HepG2 (cell line): ENCODE measurements around the gene IGFBP5. TPM values are rescaled to one million over a fixed set of nuclear protein-coding genes. Genes with fewer than 3 reads are reported as not detected.
A peak's percentile ranks its signal among the peaks of the same experiment; 100 is the strongest.

Source experiments
- BCLAF1 ChIP-seq: fragments of 450-650 bp; IDR thresholded peaks from 2 replicates; pipeline ENCODE4 v1.6.1; 2017; ENCODE audit warnings: mild to moderate bottlenecking
- HHEX ChIP-seq: IDR thresholded peaks from 2 replicates; pipeline ENCODE4 v1.6.1; 2016; ENCODE audit warnings: control low read depth
- KLF6 ChIP-seq: IDR thresholded peaks from 2 replicates; pipeline ENCODE4 v1.8.0; 2016; ENCODE audit warnings: missing biosample characterization, missing genetic modification reagents
- MEF2D ChIP-seq: sonication (generic); formaldehyde crosslinking; IDR thresholded peaks from 2 replicates; pipeline ENCODE4 v1.5.1; 2020; ENCODE audit warnings: mild to moderate bottlenecking, missing genetic modification reagents
- NFIB ChIP-seq: sonication (generic); formaldehyde crosslinking; IDR thresholded peaks from 2 replicates; pipeline ENCODE4 v1.9.0; 2021; ENCODE audit warnings: missing genetic modification reagents, mild to moderate bottlenecking, borderline replicate concordance
- RAD51 ChIP-seq: fragments of 450-650 bp; IDR thresholded peaks from 2 replicates; pipeline ENCODE4 v1.6.1; 2016; ENCODE audit warnings: borderline replicate concordance
- SNAI1 ChIP-seq: sonication (generic); formaldehyde crosslinking; IDR thresholded peaks from 2 replicates; pipeline ENCODE4 v1.5.0; 2020; ENCODE audit warnings: mild to moderate bottlenecking, missing genetic modification reagents, borderline replicate concordance
- TFAP4 ChIP-seq: sonication (generic); IDR thresholded peaks from 2 replicates; pipeline ENCODE4 v1.6.1; 2016; ENCODE audit warnings: low read depth, borderline replicate concordance
- ZNF264 ChIP-seq: sonication (generic); formaldehyde crosslinking; IDR thresholded peaks from 2 replicates; pipeline ENCODE4 v1.4.0; 2020; ENCODE audit warnings: missing genetic modification reagents
- ZSCAN29 ChIP-seq: sonication (generic); formaldehyde crosslinking; conservative IDR thresholded peaks from 2 replicates; pipeline ENCODE4 v1.4.0; 2020; ENCODE audit warnings: mild to moderate bottlenecking, missing genetic modification reagents
- polyA plus RNA-seq, 8 experiments: library from polyadenylated mRNA; depleted of rRNA in 3 of 8; stranded (reverse) in 7 of 8; unstranded in 1 of 8; fragments of >200 nt; fragmentation: Illumina TruSeq in 4 of 8; extraction: Trizol in 4 of 8; gene quantifications; 2 replicates each; pipeline versions ENCODE4 v1.2.1 to v1.2.3, GENCODE V29; 2011 to 2016; ENCODE audit warnings: low read depth in 4 of 8, missing spikeins in 1 of 8, mixed read lengths in 1 of 8; ENCODE audit not compliant: insufficient read depth in 1 of 8
- total RNA-seq, 5 experiments: library from RNA; depleted of rRNA; stranded (reverse); fragments of >200 nt; fragmentation: Illumina TruSeq; extraction: Trizol; gene quantifications; 2 replicates each; pipeline ENCODE4 v1.2.3, GENCODE V29; 2016; ENCODE audit warnings: low read depth in 1 of 5
- TF ChIP-seq, protein P1 (sequence below): sonication (generic); formaldehyde crosslinking; IDR thresholded peaks from 2 replicates; pipeline ENCODE4 v1.4.0; 2020; ENCODE audit warnings: missing genetic modification reagents, borderline replicate concordance
- TF ChIP-seq, protein P2 (sequence below): sonication (generic); formaldehyde crosslinking; IDR thresholded peaks from 2 replicates; pipeline ENCODE4 v1.8.0; 2022; ENCODE audit warnings: missing genetic modification reagents, low read depth, mild to moderate bottlenecking, borderline replicate concordance
- TF ChIP-seq, protein P3 (sequence below): IDR thresholded peaks from 2 replicates; pipeline ENCODE4 v1.6.1; 2016; ENCODE audit warnings: low read depth, missing genetic modification reagents, missing compliant biosample characterization

The IGFBP5 gene
- total and polyA plus RNA-seq, 2 of the 13 experiments (the other 11 are each of a cell fraction or from before 2014, with no cell fraction given) = 0.15 TPM; not detected in 1

GRCh38 chr2:216666461-216667233 lies 28.7 kb downstream of the IGFBP5 start (continued):
- TF ChIP-seq, protein P1, sequence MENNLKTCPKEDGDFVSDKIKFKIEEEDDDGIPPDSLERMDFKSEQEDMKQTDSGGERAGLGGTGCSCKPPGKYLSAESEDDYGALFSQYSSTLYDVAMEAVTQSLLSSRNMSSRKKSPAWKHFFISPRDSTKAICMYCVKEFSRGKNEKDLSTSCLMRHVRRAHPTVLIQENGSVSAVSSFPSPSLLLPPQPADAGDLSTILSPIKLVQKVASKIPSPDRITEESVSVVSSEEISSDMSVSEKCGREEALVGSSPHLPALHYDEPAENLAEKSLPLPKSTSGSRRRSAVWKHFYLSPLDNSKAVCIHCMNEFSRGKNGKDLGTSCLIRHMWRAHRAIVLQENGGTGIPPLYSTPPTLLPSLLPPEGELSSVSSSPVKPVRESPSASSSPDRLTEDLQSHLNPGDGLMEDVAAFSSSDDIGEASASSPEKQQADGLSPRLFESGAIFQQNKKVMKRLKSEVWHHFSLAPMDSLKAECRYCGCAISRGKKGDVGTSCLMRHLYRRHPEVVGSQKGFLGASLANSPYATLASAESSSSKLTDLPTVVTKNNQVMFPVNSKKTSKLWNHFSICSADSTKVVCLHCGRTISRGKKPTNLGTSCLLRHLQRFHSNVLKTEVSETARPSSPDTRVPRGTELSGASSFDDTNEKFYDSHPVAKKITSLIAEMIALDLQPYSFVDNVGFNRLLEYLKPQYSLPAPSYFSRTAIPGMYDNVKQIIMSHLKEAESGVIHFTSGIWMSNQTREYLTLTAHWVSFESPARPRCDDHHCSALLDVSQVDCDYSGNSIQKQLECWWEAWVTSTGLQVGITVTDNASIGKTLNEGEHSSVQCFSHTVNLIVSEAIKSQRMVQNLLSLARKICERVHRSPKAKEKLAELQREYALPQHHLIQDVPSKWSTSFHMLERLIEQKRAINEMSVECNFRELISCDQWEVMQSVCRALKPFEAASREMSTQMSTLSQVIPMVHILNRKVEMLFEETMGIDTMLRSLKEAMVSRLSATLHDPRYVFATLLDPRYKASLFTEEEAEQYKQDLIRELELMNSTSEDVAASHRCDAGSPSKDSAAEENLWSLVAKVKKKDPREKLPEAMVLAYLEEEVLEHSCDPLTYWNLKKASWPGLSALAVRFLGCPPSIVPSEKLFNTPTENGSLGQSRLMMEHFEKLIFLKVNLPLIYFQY = no peak
- no peak for TF ChIP-seq ZSCAN29 (CRISPR knock-in tag)
- TF ChIP-seq NFIB (CRISPR knock-in tag) = no peak
- no peak for TF ChIP-seq MEF2D (CRISPR knock-in tag)
- TF ChIP-seq, protein P2, sequence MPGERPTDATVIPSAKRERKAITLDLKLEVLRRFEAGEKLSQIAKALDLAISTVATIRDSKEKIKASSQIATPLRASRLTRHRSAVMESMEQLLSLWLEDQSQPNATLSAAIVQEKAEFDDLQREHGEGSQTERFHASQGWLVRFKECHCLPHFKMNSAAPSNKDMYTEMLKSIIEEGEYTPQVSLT (CRISPR knock-in tag) = no peak
- TF ChIP-seq TFAP4 = peak; percentile 53; the same call in 1 of the 2 replicates
- TF ChIP-seq, protein P3, sequence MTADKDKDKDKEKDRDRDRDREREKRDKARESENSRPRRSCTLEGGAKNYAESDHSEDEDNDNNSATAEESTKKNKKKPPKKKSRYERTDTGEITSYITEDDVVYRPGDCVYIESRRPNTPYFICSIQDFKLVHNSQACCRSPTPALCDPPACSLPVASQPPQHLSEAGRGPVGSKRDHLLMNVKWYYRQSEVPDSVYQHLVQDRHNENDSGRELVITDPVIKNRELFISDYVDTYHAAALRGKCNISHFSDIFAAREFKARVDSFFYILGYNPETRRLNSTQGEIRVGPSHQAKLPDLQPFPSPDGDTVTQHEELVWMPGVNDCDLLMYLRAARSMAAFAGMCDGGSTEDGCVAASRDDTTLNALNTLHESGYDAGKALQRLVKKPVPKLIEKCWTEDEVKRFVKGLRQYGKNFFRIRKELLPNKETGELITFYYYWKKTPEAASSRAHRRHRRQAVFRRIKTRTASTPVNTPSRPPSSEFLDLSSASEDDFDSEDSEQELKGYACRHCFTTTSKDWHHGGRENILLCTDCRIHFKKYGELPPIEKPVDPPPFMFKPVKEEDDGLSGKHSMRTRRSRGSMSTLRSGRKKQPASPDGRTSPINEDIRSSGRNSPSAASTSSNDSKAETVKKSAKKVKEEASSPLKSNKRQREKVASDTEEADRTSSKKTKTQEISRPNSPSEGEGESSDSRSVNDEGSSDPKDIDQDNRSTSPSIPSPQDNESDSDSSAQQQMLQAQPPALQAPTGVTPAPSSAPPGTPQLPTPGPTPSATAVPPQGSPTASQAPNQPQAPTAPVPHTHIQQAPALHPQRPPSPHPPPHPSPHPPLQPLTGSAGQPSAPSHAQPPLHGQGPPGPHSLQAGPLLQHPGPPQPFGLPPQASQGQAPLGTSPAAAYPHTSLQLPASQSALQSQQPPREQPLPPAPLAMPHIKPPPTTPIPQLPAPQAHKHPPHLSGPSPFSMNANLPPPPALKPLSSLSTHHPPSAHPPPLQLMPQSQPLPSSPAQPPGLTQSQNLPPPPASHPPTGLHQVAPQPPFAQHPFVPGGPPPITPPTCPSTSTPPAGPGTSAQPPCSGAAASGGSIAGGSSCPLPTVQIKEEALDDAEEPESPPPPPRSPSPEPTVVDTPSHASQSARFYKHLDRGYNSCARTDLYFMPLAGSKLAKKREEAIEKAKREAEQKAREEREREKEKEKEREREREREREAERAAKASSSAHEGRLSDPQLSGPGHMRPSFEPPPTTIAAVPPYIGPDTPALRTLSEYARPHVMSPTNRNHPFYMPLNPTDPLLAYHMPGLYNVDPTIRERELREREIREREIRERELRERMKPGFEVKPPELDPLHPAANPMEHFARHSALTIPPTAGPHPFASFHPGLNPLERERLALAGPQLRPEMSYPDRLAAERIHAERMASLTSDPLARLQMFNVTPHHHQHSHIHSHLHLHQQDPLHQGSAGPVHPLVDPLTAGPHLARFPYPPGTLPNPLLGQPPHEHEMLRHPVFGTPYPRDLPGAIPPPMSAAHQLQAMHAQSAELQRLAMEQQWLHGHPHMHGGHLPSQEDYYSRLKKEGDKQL = no peak
- TF ChIP-seq BCLAF1 = no peak
- TF ChIP-seq SNAI1 = no peak
- TF ChIP-seq KLF6 (CRISPR knock-in tag) = peak; percentile 36; the same call in 1 of the 2 replicates
- TF ChIP-seq RAD51 = no peak
- no peak for TF ChIP-seq HHEX (CRISPR knock-in tag)
- TF ChIP-seq ZNF264 (CRISPR knock-in tag) = peak; percentile 65; the same call in 1 of the 2 replicates
